Limb (tissue), 2 donors: ENCODE measurements around the gene SMC2.

ENCODE experiments used
- DNase-seq, 2 donors: peaks; one replicate each; pipeline ENCODE4 v3.0.0-alpha.2; 2016; ENCODE audit errors: extremely low spot score in 2 of 2

The SMC2 gene

DNA sequence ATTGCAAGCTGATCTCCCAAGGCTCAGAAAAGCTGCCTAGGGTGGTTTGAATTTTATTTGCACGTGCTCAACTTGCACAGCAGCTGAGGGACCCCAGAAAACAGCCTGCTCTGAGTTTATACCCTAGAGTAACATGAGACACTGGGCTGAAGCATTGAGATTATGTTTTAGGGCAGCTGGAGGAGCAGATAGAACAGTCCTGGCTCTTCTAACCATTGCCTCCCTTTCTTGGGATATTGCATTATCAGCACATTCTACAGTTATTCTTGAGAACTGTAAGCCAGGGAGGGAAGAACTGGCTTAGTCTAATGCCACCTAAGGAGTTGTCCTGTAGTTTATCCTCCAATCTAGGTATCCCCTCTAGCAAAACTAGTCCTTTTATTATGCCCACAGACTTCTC lies 10.3 kb downstream of the SMC2 start:
- no peak for DNase-seq

DNA sequence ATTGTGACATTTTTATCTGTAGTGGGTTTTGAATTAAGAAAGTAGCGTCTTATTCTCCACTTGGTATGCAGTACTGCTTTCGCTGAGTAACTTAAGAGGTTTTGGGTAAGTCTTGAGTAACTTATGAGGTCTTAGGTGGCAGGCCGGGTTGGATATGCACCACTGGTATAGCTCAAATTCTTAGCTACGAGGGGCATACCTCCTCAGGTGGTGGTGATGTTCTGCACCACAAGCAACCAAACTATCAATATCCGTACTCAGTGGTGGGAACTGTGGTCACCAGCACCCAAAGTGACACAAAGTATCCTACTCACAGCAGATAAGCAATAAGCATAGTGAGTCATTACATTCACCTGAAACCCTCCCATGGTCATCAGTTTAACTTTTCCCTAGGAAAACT lies 13.7 kb downstream of the SMC2 start:
- DNase-seq: no peak

DNA sequence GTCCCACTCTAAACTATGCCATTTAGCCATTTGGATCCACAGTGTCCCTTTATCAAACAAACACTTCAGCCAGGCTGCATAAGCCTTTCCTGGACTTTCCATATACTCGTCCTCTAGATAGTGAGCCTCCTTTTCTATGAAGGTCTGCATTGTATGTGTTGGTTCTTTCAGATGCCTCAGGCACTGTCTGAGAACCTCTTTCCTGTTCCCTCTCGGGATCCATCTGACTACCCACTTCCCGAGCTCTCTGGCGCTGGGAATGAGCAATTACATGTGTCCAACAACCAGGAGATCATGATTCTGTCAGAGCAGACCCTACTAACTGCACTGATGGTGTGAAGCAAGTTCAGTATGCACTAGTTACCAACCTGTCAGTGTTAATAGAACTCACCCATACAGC lies 14.2 kb downstream of the SMC2 start:
- no peak for DNase-seq

DNA sequence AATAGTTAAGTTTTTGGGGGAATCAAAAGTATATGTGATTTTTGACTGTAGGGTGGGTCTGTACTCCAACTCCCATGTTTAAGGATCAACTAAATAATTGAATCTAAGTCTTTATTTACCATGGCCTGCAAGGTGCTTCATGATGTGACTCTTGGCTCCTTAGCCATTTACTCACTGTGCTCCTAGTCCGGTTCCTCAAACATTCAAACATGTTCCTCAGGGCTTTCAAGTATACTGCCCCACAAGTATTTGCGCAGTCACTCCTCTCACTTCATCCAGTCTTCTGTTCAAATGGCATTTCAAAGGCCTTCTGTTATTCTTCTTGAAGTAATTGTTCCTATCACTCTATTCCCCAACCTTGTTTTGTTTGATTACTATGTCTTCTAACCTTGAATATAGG lies 16.4 kb downstream of the SMC2 start:
- DNase-seq: no peak

DNA sequence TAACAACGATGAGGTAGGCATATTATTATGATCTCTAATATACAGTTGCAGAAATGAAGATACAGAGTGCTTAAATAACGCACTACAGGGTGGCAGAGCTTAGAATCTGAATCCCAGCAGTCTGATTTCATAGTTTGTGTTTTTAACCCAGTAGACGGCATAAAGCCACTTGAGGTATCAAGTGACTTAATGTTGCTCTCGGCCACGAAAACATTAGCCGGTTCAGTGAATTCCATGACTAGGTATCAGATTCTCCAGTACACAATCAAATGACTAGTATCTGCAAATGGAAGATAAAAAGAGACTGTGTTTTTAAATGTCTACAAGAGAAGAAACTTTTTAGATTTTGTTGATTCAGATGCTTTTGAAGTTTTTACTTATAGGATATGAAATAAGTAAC lies 24.8 kb downstream of the SMC2 start:
- no peak for DNase-seq

DNA sequence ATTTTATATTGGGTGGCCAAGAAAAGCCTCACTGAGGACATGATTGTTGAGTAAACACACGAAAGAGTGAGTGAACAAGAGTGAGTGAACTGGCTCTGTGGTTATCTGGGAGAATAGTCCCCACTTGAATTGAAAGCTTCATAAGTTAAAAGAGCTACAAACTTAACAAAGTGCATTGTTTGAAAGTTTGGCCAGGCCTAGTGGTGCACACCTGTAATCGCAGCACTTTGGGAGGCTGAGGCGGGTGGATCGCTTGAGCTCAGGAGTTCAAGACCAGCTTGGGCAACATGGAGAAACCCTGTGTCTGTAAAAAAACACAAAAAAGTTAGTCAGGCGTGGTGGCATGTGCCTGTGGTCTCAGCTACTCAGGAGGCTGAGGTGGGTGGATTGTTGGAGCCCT lies 26.9 kb downstream of the SMC2 start:
- no peak for DNase-seq

DNA sequence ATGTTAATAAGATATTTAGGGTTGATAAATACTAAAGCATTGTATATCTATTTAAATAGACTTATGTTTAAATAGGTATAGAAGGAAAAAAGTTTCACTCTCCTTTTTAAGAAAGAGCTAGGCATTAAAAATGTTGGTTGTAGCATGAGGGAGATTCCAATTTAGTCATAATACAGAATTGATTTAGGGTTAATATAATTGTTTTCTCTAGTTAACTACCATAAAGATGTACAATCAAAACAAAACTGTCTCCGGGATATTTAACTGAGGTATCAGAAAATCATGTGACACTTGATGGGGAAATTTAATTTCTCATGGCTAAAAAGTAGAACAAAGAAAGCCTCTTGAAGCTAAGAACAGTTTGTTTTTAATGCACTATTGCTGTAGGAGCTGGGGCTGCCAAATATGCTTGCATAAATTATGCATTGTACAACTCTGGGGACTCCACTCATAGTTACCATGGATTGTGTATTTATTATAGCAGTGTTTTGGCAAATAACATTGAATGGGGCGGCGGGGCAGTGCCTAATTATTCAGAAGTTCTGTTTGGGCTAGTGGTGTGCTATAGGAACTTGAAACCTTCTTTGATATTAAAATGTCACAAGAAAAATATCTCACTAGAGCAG lies 44.2 kb downstream of the SMC2 start:
- DNase-seq: no peak

DNA sequence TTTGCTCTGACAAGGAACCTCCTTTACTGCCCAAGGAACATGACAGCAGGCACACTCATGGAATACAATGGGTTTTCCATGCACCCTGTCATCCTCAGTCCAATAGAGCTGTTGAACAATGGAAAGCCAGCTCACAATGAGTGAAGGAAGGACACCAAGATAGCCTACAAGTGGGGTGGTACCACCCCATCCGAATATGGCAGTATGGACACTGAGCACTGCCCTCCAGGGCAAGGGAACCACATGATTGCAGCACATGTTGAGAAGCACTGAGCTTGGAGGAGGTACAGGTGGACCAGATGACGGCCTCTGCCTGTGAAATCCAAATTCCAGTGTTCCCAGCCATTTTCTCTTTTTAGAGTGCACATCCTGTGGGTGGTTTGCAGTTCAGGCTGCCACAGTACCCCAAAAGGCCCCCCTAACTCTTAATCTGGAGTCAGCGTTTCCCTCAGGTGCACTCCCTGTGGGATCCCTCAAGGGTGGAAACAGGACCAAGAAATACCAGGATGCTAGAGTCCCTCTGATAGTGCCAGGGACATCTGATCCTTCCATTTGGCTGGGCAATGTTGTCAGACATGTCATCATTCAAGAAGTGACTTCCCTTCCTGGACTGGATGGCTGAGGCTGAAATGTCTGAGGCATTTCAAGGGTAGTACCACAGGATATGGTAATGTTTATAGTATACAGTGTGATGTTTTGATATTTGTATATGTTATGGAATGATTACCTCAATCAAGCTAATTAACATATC lies 48.9 kb downstream of the SMC2 start:
- no peak for DNase-seq

DNA sequence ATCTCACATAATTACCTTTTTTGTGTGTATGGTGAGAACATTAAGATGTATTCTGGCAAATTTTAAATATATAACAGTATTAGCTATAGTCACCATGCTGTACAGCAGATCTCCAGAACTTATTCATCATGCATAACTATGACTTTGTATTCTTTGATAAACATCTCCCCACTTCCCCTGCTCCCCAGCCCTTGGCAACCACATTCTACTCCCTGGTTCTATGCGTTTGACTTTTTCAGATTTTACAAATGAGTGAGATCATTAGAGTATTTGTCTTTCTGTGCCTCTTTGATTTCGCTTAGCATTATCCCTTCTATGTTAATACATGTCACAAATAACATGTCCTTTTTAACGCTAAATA lies 49.4 kb downstream of the SMC2 start:
- no peak for DNase-seq

DNA sequence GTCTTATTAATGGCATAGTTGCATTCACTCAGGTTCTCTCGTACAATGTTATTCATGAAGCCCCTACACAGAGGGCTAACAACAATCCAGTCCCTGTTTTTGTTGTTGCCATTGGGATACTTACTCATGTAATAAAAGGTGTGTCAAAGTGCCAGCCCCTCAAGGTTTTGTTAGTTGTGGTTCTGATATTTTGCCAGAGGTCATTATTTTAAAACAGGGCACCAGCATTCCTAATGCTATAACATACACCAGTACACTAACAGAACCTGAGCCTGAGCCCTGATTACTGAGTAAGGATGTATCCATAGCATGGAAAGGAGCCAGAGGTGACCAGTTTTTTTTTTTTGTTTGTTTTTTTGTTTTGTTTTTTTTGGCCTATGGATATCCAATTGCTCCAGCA lies 50.2 kb downstream of the SMC2 start:
- DNase-seq: no peak

DNA sequence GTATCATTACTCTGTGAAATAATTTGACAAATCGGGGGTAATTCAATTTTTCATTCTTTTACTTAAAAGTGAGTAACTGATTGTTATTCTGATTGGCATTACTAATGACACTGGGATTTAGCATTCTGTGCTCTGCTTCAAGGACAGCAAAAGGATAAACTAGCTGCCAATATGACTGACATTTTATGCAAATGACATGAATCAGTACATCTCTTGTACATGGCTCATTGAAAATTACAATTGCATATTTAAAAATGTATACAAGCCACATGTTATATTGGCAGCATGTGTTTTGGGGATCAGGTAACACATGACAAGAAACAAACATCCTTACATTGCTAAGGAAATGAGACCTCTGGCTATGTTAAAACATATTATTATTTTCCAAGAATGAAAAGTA lies 79.0 kb downstream of the SMC2 start:
- DNase-seq: no peak

DNA sequence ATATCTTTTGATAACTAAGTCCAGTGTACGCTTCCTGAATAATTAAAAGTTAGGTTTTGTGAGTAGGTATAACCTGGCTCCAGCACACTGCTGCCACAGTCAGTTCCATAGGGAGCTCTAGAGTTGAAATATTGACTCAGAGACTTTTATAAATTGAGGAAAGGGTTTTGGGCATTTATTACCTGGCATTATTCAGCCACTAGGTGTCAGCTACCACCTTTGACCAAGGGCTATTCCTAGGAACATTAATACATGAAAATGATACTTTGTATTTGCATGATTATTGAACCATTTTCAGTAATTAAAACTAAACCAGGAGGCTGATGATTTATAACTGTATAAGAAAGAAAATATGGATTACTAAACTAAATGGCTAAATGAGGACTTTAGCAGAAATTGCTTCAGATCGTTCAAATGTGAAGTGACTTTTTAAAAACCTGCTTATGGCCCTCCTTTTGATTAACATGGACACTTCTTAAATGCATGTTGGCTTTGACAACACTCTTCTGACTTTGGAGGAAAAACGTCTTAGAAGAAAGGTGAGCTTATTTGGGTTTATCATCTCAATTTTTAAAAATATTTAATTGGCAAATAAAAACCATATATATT lies 83.0 kb downstream of the SMC2 start:
- no peak for DNase-seq

DNA sequence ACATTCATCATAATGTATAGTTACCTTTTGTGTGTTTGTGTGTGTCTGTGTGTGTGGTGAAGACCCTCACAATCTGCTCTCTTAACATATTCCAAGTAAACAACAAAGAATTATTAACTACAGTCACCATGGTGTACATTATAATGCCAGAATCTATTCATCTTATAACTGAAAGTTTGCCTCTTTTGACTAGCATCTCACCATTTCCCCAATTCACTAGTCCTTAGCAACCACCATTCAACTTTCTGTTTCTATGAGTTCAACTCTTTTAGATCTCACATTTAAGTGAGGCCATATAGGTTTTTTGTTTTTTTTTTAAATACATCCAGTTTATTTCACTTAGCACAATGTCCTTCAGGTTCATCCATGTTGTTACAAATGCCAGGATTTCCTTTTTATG lies 83.6 kb downstream of the SMC2 start:
- DNase-seq: no peak
